GM12878 (cell line): ENCODE results near the gene NMT1. TPM values are rescaled to one million over a fixed set of nuclear protein-coding genes. Genes with fewer than 3 reads are reported as not detected.
A peak's percentile ranks its signal among the peaks of the same experiment; 100 is the strongest.

ENCODE experiments used
- ATF2 ChIP-seq: IDR thresholded peaks from 2 replicates; pipeline ENCODE4 v1.6.1; 2012; ENCODE audit warnings: low read length, inconsistent platforms
- BHLHE40 ChIP-seq, 2 experiments: fragments of 450-650 bp in 1 of 2; IDR thresholded peaks; 2 replicates each; pipeline ENCODE4 v1.6.1; 2011 to 2017; ENCODE audit warnings: low read depth in 2 of 2, borderline replicate concordance in 1 of 2, improper control_type of control experiment in 1 of 2, low read length in 1 of 2, mild to moderate bottlenecking in 1 of 2
- BMI1 ChIP-seq: fragments of 450-650 bp; IDR thresholded peaks from 2 replicates; pipeline ENCODE4 v1.6.1; 2016; ENCODE audit warnings: mild to moderate bottlenecking, moderate library complexity, borderline replicate concordance
- CBX5 ChIP-seq: sonication (generic); IDR thresholded peaks from 2 replicates; pipeline ENCODE4 v1.6.1; 2016; ENCODE audit warnings: low read depth, moderate library complexity, mild to moderate bottlenecking, inconsistent platforms
- CREM ChIP-seq: IDR thresholded peaks from 2 replicates; pipeline ENCODE4 v1.6.1; 2014; ENCODE audit warnings: antibody characterized with exemption, low read depth
- EP300 ChIP-seq, 2 experiments: fragments of 150-350 bp in 1 of 2; IDR thresholded peaks; 2 replicates each; pipeline ENCODE4 v1.6.1; 2011 to 2012; ENCODE audit warnings: low read depth in 2 of 2, low read length in 2 of 2, borderline replicate concordance in 1 of 2, improper control_type of control experiment in 1 of 2, inconsistent platforms in 1 of 2; ENCODE audit not compliant: control insufficient read depth in 1 of 2
- GATAD2B ChIP-seq: fragments of 450-650 bp; conservative IDR thresholded peaks from 2 replicates; pipeline ENCODE4 v1.6.1; 2017; ENCODE audit warnings: low read depth, mild to moderate bottlenecking, moderate library complexity
- HCFC1 ChIP-seq: fragments of 150-350 bp; IDR thresholded peaks from 2 replicates; pipeline ENCODE4 v1.6.1; 2014; ENCODE audit warnings: low read length
- NFIC ChIP-seq: IDR thresholded peaks from 2 replicates; pipeline ENCODE4 v1.6.1; 2012; ENCODE audit warnings: low read depth, mild to moderate bottlenecking, inconsistent platforms, low read length, moderate library complexity
- NR2F1 ChIP-seq: fragments of 450-650 bp; conservative IDR thresholded peaks from 2 replicates; pipeline ENCODE4 v1.6.1; 2017; ENCODE audit warnings: mild to moderate bottlenecking
- POLR2AphosphoS5 ChIP-seq: IDR thresholded peaks from 2 replicates; pipeline ENCODE4 v1.6.1; 2011; ENCODE audit warnings: mild to moderate bottlenecking, low read length, inconsistent platforms
- RAD51 ChIP-seq: fragments of 450-650 bp; IDR thresholded peaks from 2 replicates; pipeline ENCODE4 v1.6.1; 2016; ENCODE audit warnings: moderate library complexity, mild to moderate bottlenecking, inconsistent platforms
- RB1 ChIP-seq: fragments of 450-650 bp; formaldehyde crosslinking; IDR thresholded peaks from 2 replicates; pipeline ENCODE4 v1.6.1; 2017; ENCODE audit warnings: mild to moderate bottlenecking, borderline replicate concordance
- STAT1 ChIP-seq: fragments of 450-650 bp; conservative IDR thresholded peaks from 2 replicates; pipeline ENCODE4 v1.6.1; 2014; ENCODE audit warnings: antibody characterized with exemption, mild to moderate bottlenecking
- TARDBP ChIP-seq: IDR thresholded peaks from 2 replicates; pipeline ENCODE4 v1.6.1; 2016; ENCODE audit warnings: borderline replicate concordance
- TCF7 ChIP-seq: IDR thresholded peaks from 2 replicates; pipeline ENCODE4 v1.6.1; 2014; ENCODE audit warnings: antibody characterized with exemption, borderline replicate concordance
- ZBTB33 ChIP-seq: fragments of 450-650 bp; IDR thresholded peaks from 2 replicates; pipeline ENCODE4 v1.6.1; 2017; ENCODE audit warnings: mild to moderate bottlenecking
- ZNF24 ChIP-seq: fragments of 450-650 bp; IDR thresholded peaks from 2 replicates; pipeline ENCODE4 v1.6.1; 2017; ENCODE audit warnings: antibody characterized with exemption, mild to moderate bottlenecking
- ZNF592 ChIP-seq: fragments of 450-650 bp; IDR thresholded peaks from 2 replicates; pipeline ENCODE4 v1.6.1; 2017; ENCODE audit warnings: mild to moderate bottlenecking, moderate library complexity
- polyA plus RNA-seq, 11 experiments: library from polyadenylated mRNA; depleted of rRNA in 4 of 11; unstranded in 6 of 11; stranded (reverse) in 5 of 11; fragments of >200 nt; fragmentation: Nextera tagmentation in 4 of 11; fragmentation: Illumina TruSeq in 1 of 11; extraction: Ambion mirVana in 4 of 11; extraction: Trizol in 1 of 11; gene quantifications; 1 replicate in 1 of 11; 2 replicates in 10 of 11; pipeline versions ENCODE4 v1.2.1 to v1.2.3, GENCODE V29; 2011 to 2016; ENCODE audit warnings: inconsistent platforms in 2 of 11, missing spikeins in 2 of 11, low read depth in 1 of 11
- total RNA-seq, 4 experiments: library from RNA; depleted of rRNA in 3 of 4; stranded (reverse); fragments of >200 nt in 3 of 4; fragmentation: Illumina TruSeq in 1 of 4; extraction: Trizol in 1 of 4; gene quantifications; 2 replicates each; pipeline versions ENCODE4 v1.2.1 to v1.2.3, GENCODE V29; 2013 to 2021
- TF ChIP-seq, protein P1 (sequence below): fragments of 450-650 bp; IDR thresholded peaks from 2 replicates; pipeline ENCODE4 v1.6.1; 2017; ENCODE audit warnings: antibody characterized with exemption, mild to moderate bottlenecking, moderate library complexity

Gene NMT1
- total and polyA plus RNA-seq, 10 of the 15 experiments (the other 5 are each of a cell fraction or from before 2014, with no cell fraction given), result 96.7 to 395 (median 222) TPM

- peak; percentile 69 for TF ChIP-seq ATF2
- peak; percentile 93 for TF ChIP-seq STAT1
- peak; percentile 95; the same call in 1 of the 2 replicates for TF ChIP-seq RB1
- TF ChIP-seq NR2F1, result peak; percentile 61
- no peak; the same call in 1 of the 2 replicates for TF ChIP-seq ZNF592
- peak; percentile 74 for TF ChIP-seq RAD51
- peak; percentile 94 to 97 for TF ChIP-seq BHLHE40 (IDR thresholded peaks at IDR 0.05; ENCODE audit: borderline replicate concordance in 1 of 2, low read depth in 2 of 2, low read length in 1 of 2)
- TF ChIP-seq NFIC, result peak; percentile 74; the same call in 1 of the 2 replicates
- TF ChIP-seq GATAD2B, result no peak
- TF ChIP-seq CREM, result peak; percentile 70
- peak; percentile 2; the same call in 1 of the 2 replicates for TF ChIP-seq POLR2AphosphoS5
- peak; percentile 48; the same call in 1 of the 2 replicates for TF ChIP-seq HCFC1
- peak in 1 of 2 experiments; percentile 37; a peak in 1 of 4 replicates for TF ChIP-seq EP300 (IDR thresholded peaks at IDR 0.05; ENCODE audit: borderline replicate concordance in 1 of 2, control insufficient read depth in 1 of 2, low read depth in 2 of 2, low read length in 2 of 2)
- TF ChIP-seq ZBTB33, result 0 out of 2 replicates have a peak, but pooled peaks have one; percentile 73
- TF ChIP-seq TCF7, result peak; percentile 61; the same call in 1 of the 2 replicates
- TF ChIP-seq CBX5, result peak; percentile 74; the same call in 1 of the 2 replicates
- TF ChIP-seq ZNF24, result no peak
- TF ChIP-seq TARDBP, result peak; percentile 80; the same call in 1 of the 2 replicates
- peak; percentile 60; the same call in 1 of the 2 replicates for TF ChIP-seq BMI1
- TF ChIP-seq, protein P1, sequence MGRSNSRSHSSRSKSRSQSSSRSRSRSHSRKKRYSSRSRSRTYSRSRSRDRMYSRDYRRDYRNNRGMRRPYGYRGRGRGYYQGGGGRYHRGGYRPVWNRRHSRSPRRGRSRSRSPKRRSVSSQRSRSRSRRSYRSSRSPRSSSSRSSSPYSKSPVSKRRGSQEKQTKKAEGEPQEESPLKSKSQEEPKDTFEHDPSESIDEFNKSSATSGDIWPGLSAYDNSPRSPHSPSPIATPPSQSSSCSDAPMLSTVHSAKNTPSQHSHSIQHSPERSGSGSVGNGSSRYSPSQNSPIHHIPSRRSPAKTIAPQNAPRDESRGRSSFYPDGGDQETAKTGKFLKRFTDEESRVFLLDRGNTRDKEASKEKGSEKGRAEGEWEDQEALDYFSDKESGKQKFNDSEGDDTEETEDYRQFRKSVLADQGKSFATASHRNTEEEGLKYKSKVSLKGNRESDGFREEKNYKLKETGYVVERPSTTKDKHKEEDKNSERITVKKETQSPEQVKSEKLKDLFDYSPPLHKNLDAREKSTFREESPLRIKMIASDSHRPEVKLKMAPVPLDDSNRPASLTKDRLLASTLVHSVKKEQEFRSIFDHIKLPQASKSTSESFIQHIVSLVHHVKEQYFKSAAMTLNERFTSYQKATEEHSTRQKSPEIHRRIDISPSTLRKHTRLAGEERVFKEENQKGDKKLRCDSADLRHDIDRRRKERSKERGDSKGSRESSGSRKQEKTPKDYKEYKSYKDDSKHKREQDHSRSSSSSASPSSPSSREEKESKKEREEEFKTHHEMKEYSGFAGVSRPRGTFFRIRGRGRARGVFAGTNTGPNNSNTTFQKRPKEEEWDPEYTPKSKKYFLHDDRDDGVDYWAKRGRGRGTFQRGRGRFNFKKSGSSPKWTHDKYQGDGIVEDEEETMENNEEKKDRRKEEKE, result peak; percentile 92
Observed at GRCh38 chr17:45147581-45148182, 86.6 kb downstream of the NMT1 start (continued).
